DMS 273 (cell line): ENCODE measurements around the gene NDUFC2.
"Not testable (repeated sequence)": the region's sequence is repeated elsewhere in the genome, so short reads cannot be mapped to it uniquely, and the experiment has no call there.

ENCODE experiments used
- DNase-seq: peaks from one replicate; lab custom pipeline; 2025; ENCODE audit not compliant: unreplicated experiment; lab: John Stamatoyannopoulos, UW

The NDUFC2 gene

GRCh38 chr11:78031629-78032028, 48.0 kb downstream of the NDUFC2 start:
- DNase-seq, result no peak

- DNase-seq, result peak; percentile 97
Observed at GRCh38 chr11:78030429-78031325, 49.0 kb downstream of the NDUFC2 start.

GRCh38 chr11:78028423-78028822, 51.2 kb downstream of the NDUFC2 start:
- DNase-seq, result not testable (repeated sequence)

- no peak for DNase-seq
Observed at GRCh38 chr11:78027759-78028158, 51.9 kb downstream of the NDUFC2 start.

- DNase-seq, result no peak
Observed at GRCh38 chr11:78025378-78025777, 54.3 kb downstream of the NDUFC2 start.

- DNase-seq, result no peak
Observed at GRCh38 chr11:78023426-78023825, 56.2 kb downstream of the NDUFC2 start.

GRCh38 chr11:78022397-78023396, 57.0 kb downstream of the NDUFC2 start, which contains the start of gene KCTD14:
Gene KCTD14, minus strand, starts transcription at chr11:78023276. Its CDS starts 27 bp downstream, at chr11:78023249.
- DNase-seq, result no peak

- DNase-seq, result no peak
Observed at GRCh38 chr11:78021611-78022010, 58.1 kb downstream of the NDUFC2 start.

GRCh38 chr11:78020246-78020645, 59.4 kb downstream of the NDUFC2 start:
- no peak for DNase-seq

GRCh38 chr11:78019808-78020207, 59.9 kb downstream of the NDUFC2 start:
- no peak for DNase-seq
